Measurements from ENCODE around the gene MYO1F. TPM values are rescaled to one million over a fixed set of nuclear protein-coding genes. Genes with fewer than 3 reads are reported as not detected.

The MYO1F gene
- total RNA-seq, 2 experiments from 2014 or later = 21.0 to 21.4 TPM

DNA sequence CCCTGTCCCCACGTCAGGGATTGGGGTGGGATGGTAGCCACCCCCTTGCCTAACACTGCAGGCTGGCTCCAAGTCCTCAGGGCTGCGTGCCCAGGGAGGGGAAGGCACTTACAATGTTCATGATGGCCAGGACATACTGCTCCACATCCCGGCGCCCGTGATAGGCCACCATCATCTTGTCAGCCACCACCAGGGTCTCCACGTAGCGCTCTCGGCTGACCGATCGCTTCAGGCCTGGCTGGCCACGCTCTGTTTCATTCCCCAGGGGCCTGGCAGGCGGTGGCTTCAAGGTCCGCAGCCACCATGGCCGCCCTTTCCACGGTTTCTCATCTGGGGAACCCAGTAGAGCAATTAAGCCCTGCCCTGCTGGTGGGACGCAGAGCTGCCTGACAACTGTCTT is 23.6 kb upstream of the MYO1F start:
- Mint-ChIP-seq H3K27ac (no peak overlapping the region), H3K36me3 (ENCODE audit: low read depth) (peaks cover 22% of the 10 kb centered on the region), H3K4me3 (no peak overlapping the region), H3K27me3 (no peaks in the 10 kb centered on the region), H3K4me1 (ENCODE audit: low read depth) (no peaks in the 10 kb centered on the region), H3K9me3 (peaks cover 4% of the 10 kb centered on the region)
- ATAC-seq (no peak), DNase-seq (no peak)
- CTCF ChIA-PET = interaction anchor here (3.2 kb wide), 1 partner anchor 21 kb away, joined by 10 read pairs; no protein-coding TSS in a partner anchor
- TF ChIP-seq, protein P1, sequence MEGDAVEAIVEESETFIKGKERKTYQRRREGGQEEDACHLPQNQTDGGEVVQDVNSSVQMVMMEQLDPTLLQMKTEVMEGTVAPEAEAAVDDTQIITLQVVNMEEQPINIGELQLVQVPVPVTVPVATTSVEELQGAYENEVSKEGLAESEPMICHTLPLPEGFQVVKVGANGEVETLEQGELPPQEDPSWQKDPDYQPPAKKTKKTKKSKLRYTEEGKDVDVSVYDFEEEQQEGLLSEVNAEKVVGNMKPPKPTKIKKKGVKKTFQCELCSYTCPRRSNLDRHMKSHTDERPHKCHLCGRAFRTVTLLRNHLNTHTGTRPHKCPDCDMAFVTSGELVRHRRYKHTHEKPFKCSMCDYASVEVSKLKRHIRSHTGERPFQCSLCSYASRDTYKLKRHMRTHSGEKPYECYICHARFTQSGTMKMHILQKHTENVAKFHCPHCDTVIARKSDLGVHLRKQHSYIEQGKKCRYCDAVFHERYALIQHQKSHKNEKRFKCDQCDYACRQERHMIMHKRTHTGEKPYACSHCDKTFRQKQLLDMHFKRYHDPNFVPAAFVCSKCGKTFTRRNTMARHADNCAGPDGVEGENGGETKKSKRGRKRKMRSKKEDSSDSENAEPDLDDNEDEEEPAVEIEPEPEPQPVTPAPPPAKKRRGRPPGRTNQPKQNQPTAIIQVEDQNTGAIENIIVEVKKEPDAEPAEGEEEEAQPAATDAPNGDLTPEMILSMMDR (IDR thresholded peaks at IDR 0.05) = no peak
- intact Hi-C loops (cut with micrococcal nuclease) = no loop called here
- POLR2A ChIA-PET = no interaction called here

DNA sequence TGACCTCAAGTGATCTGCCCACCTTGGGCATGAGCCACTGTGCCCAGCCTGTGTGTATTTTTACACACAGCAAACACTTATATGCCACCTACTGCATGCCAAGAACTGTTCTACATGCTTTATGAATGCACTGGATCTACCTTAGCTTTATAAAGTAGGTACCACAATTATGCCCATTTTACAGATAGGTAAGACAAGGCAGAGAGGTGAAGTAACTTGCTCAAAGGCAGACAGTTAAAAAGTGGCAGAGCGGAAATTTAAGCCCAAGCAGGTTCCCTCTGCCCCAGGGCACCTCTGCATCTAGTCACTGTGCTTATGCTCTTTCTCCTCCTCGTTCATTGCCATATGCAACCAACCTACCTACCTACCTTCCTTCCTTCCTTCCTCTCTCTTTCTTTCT is 22.8 kb upstream of the MYO1F start:
- Mint-ChIP-seq H3K27me3 (no peaks in the 10 kb centered on the region), H3K36me3 (ENCODE audit: low read depth) (peaks cover 20% of the 10 kb centered on the region), H3K4me1 (ENCODE audit: low read depth) (no peaks in the 10 kb centered on the region), H3K27ac (no peak overlapping the region), H3K4me3 (no peak overlapping the region), H3K9me3 (peaks cover 4% of the 10 kb centered on the region)
- DNase-seq (no peak), ATAC-seq (no peak)
- intact Hi-C loops (cut with micrococcal nuclease) = no loop called here
- TF ChIP-seq, protein P1 (IDR thresholded peaks at IDR 0.05) = no peak
- CTCF ChIA-PET = no interaction called here
- POLR2A ChIA-PET = no interaction called here

DNA sequence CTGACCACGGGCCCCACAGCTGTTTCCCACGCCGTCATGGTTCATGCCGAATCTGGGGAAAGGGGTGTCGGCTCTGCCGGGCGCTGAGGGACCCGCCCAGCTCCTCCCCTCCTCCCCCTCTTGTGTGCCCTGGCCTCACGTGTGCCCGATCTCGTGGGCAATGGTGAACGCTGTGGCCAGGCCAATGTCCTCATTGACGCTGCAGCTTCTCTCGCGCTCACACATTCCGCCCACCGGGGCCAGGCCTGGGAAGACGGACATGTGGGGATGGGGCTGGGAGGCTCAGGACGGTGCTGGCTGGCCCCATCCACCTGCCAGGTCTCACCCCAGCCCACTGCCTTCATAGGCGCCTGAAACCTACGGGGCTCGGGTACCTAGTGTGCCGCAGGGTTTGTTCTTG is 18.9 kb upstream of the MYO1F start:
- Mint-ChIP-seq H3K4me1 (ENCODE audit: low read depth) (peaks cover 19% of the 10 kb centered on the region), H3K27me3 (no peaks in the 10 kb centered on the region), H3K4me3 (no peak overlapping the region), H3K36me3 (ENCODE audit: low read depth) (peaks cover 21% of the 10 kb centered on the region), H3K27ac (no peak overlapping the region), H3K9me3 (peaks cover 12% of the 10 kb centered on the region)
- ChIA-PET POLR2A (interaction anchor here (0.6 kb wide), 1 partner anchor 16 kb away, joined by 4 read pairs; no protein-coding TSS in a partner anchor), CTCF (interaction anchor here (0.6 to 7.1 kb wide), 2 partner anchors 16 to 27 kb away, joined by 3 to 97 read pairs; partner anchors contain the start of gene MYO1F)
- no peak for ATAC-seq
- TF ChIP-seq, protein P1 (IDR thresholded peaks at IDR 0.05) = no peak
- DNase-seq = no peak
- intact Hi-C loops (cut with micrococcal nuclease) = no loop called here

DNA sequence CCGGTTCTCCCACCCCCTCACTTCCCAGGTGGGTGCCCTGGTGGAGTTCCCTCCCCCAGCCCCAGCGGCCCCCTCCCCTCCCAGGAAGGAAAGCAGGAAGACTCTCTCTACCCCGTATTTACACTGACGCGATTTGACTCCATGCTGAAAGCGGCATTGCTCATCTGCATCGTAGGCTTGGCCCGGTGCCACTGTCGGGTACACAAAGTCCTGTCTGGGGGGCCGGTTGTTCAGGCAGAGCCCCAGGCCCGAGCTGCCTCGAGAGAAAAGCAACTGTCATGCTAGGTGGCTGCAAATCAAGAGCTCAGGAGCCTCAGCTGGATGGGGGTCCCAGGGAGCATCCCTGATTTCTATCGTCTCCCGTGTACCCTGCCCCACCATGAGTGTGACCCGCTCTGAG is 18.4 kb upstream of the MYO1F start:
- peaks cover 21% of the 10 kb centered on the region for H3K36me3 Mint-ChIP-seq (ENCODE audit: low read depth)
- TF ChIP-seq, protein P1 (IDR thresholded peaks at IDR 0.05) = no peak
- H3K27ac Mint-ChIP-seq = no peak overlapping the region
- DNase-seq = no peak
- H3K4me3 Mint-ChIP-seq = no peak overlapping the region
- peaks cover 12% of the 10 kb centered on the region for H3K9me3 Mint-ChIP-seq
- peaks cover 19% of the 10 kb centered on the region for H3K4me1 Mint-ChIP-seq (ENCODE audit: low read depth)
- CTCF ChIA-PET = interaction anchor here (0.6 to 7.1 kb wide), 4 partner anchors 16 to 46 kb away, joined by 3 to 97 read pairs (median 8); partner anchors contain the start of gene MYO1F
- POLR2A ChIA-PET = interaction anchor here (0.6 kb wide), 1 partner anchor 16 kb away, joined by 4 read pairs; no protein-coding TSS in a partner anchor
- ATAC-seq = no peak
- intact Hi-C loops (cut with micrococcal nuclease) = no loop called here
- H3K27me3 Mint-ChIP-seq = no peaks in the 10 kb centered on the region

DNA sequence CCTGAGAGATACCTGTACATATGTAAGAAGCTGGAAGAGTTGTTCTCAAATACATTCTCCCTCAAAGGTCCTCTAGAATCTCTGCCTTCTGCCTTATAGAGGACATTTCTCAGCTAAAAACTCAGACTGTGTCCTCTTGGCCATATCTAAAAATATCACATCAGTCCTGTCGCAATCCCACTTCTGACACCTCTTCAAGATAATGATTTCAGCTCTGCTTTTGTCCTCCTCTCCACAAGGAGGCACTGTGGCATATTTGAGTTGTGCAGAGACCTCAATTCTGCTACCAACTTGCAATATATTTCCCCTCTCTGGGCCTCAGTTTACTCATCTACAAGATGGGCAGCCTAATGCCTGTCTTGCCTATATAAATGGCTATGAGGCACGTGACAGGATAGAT is 16.7 kb upstream of the MYO1F start:
- H3K4me1 Mint-ChIP-seq (ENCODE audit: low read depth) = peaks cover 19% of the 10 kb centered on the region
- no peaks in the 10 kb centered on the region for H3K27me3 Mint-ChIP-seq
- peaks cover 18% of the 10 kb centered on the region for H3K36me3 Mint-ChIP-seq (ENCODE audit: low read depth)
- POLR2A ChIA-PET = interaction anchor here (0.9 to 1.5 kb wide), 4 partner anchors 9 to 13 kb away, joined by 3 to 5 read pairs (median 4); no protein-coding TSS in a partner anchor
- TF ChIP-seq, protein P1 (IDR thresholded peaks at IDR 0.05) = peak; percentile 16
- CTCF ChIA-PET = interaction anchor here (0.9 to 7.1 kb wide), 8 partner anchors 9 to 121 kb away, joined by 3 to 97 read pairs (median 6); partner anchors contain the start of gene MYO1F
- no peak overlapping the region for H3K4me3 Mint-ChIP-seq
- intact Hi-C loops (cut with micrococcal nuclease) = no loop called here
- ATAC-seq (no peak), DNase-seq (no peak)
- H3K9me3 Mint-ChIP-seq = peaks cover 12% of the 10 kb centered on the region
- H3K27ac Mint-ChIP-seq = no peak overlapping the region

All from activated CD8-positive, alpha-beta T cell treated with anti-CD3 and anti-CD28 coated beads for 36 hours (primary cell).